ENCODE data around the gene CCDC186.
A peak's percentile ranks its signal among the peaks of the same experiment; 100 is the strongest.

CCDC186 gene

DNA sequence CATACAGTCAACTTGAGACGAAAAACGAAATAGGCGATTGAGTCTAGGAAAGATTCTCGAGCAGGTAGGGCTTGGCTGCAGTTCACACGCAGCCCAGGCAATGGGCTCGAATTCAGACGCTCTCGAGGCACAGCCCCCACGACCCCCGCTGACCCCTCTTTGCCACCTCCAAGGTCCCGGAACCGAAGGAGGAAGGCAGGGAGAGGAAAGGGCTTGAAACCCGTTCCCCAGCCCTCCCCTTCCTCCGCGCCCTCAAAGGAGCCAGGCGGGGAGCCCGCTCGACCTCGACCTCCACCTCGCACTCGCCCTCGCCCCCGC is 441 bp downstream of the CCDC186 start:
- H3K27me3 ChIP-seq (ENCODE audit: control insufficient read depth, low read length), result peaks cover 15% of the 10 kb centered on the region
- peaks cover 23% of the 10 kb centered on the region for H3K4me1 ChIP-seq (ENCODE audit: control insufficient read depth, low read length)
- H3K27ac ChIP-seq (ENCODE audit: low read depth, low read length), result no peak overlapping the region
- H3K36me3 ChIP-seq (ENCODE audit: control insufficient read depth, low read length), result no peaks in the 10 kb centered on the region
- peaks cover 30% of the 10 kb centered on the region for H3K79me2 ChIP-seq (ENCODE audit: control insufficient read depth, low read length)
- H3K9me3 ChIP-seq (ENCODE audit: control insufficient read depth, insufficient read depth, low read length), result peaks cover 2% of the 10 kb centered on the region; the same call in 1 of the 2 replicates
- peak overlapping the region; percentile 99 for H3K4me3 ChIP-seq (ENCODE audit: low read length)
- no peak for TF ChIP-seq CTCF (IDR thresholded peaks at IDR 0.05; ENCODE audit: low read depth, low read length, poor library complexity, severe bottlenecking)
- TF ChIP-seq EZH2phosphoT487 (IDR thresholded peaks at IDR 0.05; ENCODE audit: borderline replicate concordance, low read length), result no peak
- no peaks in the 10 kb centered on the region for H3K9me2 ChIP-seq (replicated peaks; ENCODE audit: control insufficient read depth, low read length)
- no peaks in the 10 kb centered on the region for H4K20me1 ChIP-seq (ENCODE audit: control insufficient read depth, insufficient read depth, low read depth, low read length)
- no peaks in the 10 kb centered on the region for H3F3A ChIP-seq (ENCODE audit: control insufficient read depth, insufficient read depth)
- peak overlapping the region; percentile 97 for H3K4me2 ChIP-seq (ENCODE audit: low read length)

GRCh38 chr10:114172776-114173602 is 1.0 kb downstream of the CCDC186 start:
- no peak for TF ChIP-seq CTCF (IDR thresholded peaks at IDR 0.05; ENCODE audit: low read depth, low read length, poor library complexity, severe bottlenecking)
- no peak for TF ChIP-seq EZH2phosphoT487 (IDR thresholded peaks at IDR 0.05; ENCODE audit: borderline replicate concordance, low read length)
- Histone ChIP-seq H3K4me1 (ENCODE audit: control insufficient read depth, low read length) (peaks cover 23% of the 10 kb centered on the region), H3K36me3 (ENCODE audit: control insufficient read depth, low read length) (no peaks in the 10 kb centered on the region), H3F3A (ENCODE audit: control insufficient read depth, insufficient read depth) (no peaks in the 10 kb centered on the region), H3K4me3 (ENCODE audit: low read length) (peak overlapping the region; percentile 99), H3K9me2 (replicated peaks; ENCODE audit: control insufficient read depth, low read length) (no peaks in the 10 kb centered on the region), H4K20me1 (ENCODE audit: control insufficient read depth, insufficient read depth, low read depth, low read length) (no peaks in the 10 kb centered on the region), H3K27me3 (ENCODE audit: control insufficient read depth, low read length) (peaks cover 15% of the 10 kb centered on the region), H3K79me2 (ENCODE audit: control insufficient read depth, low read length) (peaks cover 36% of the 10 kb centered on the region), H3K27ac (ENCODE audit: low read depth, low read length) (no peak overlapping the region), H3K4me2 (ENCODE audit: low read length) (peak overlapping the region; percentile 97), H3K9me3 (ENCODE audit: control insufficient read depth, insufficient read depth, low read length) (peaks cover 7% of the 10 kb centered on the region; the same call in 1 of the 2 replicates)

GRCh38 chr10:114172216-114172615 is 1.8 kb downstream of the CCDC186 start:
- peaks cover 36% of the 10 kb centered on the region for H3K79me2 ChIP-seq (ENCODE audit: control insufficient read depth, low read length)
- H3K27ac ChIP-seq (ENCODE audit: low read depth, low read length), result no peak overlapping the region
- TF ChIP-seq CTCF (IDR thresholded peaks at IDR 0.05; ENCODE audit: low read depth, low read length, poor library complexity, severe bottlenecking) (no peak), EZH2phosphoT487 (IDR thresholded peaks at IDR 0.05; ENCODE audit: borderline replicate concordance, low read length) (no peak)
- peaks cover 8% of the 10 kb centered on the region; the same call in 1 of the 2 replicates for H3K9me3 ChIP-seq (ENCODE audit: control insufficient read depth, insufficient read depth, low read length)
- H3K27me3 ChIP-seq (ENCODE audit: control insufficient read depth, low read length), result peaks cover 13% of the 10 kb centered on the region
- H3K36me3 ChIP-seq (ENCODE audit: control insufficient read depth, low read length), result no peaks in the 10 kb centered on the region
- H3K4me3 ChIP-seq (ENCODE audit: low read length), result 0 out of 2 replicates have a peak overlapping the region, but pooled peaks have one; percentile 99
- H4K20me1 ChIP-seq (ENCODE audit: control insufficient read depth, insufficient read depth, low read depth, low read length), result no peaks in the 10 kb centered on the region
- peak overlapping the region; percentile 97 for H3K4me2 ChIP-seq (ENCODE audit: low read length)
- H3F3A ChIP-seq (ENCODE audit: control insufficient read depth, insufficient read depth), result no peaks in the 10 kb centered on the region
- H3K9me2 ChIP-seq (replicated peaks; ENCODE audit: control insufficient read depth, low read length), result no peaks in the 10 kb centered on the region
- H3K4me1 ChIP-seq (ENCODE audit: control insufficient read depth, low read length), result peaks cover 23% of the 10 kb centered on the region
